Measurements from ENCODE around the gene ZNF280A. TPM values are rescaled to one million over a fixed set of nuclear protein-coding genes. Genes with fewer than 3 reads are reported as not detected.

The ZNF280A gene
- total and polyA plus RNA-seq, 9 of the 15 experiments (the other 6 are each of a cell fraction or from before 2014, with no cell fraction given): 19.0 to 40.8 (median 28.6) TPM

DNA sequence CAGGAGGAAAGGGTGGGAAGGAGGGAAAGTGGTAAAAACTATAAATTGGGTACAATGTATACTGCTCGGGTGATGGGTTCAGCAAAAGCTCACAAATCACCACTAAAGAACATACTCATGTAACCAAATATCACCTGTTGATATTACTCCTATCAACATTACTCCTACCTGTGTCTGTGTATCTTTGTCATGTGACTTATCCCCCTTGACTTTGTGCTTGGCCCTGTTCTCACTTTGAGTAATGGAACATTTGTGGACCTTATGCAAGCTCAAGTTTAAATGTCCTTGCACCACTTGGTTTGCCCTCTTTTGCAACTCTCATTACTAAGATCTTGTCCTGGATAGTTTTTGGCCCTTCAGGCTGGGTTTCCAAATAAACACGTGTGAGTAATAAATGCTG, 50.5 kb downstream of the ZNF280A start:
- H3K9ac ChIP-seq (ENCODE audit: insufficient read depth in 1 of 2, low read depth in 2 of 2, low read length in 2 of 2): no peak overlapping the region
- H3K36me3 ChIP-seq (ENCODE audit: control insufficient read depth, insufficient read depth, low read length): no peaks in the 10 kb centered on the region
- WGBS (ENCODE audit: insufficient coverage, low coverage, missing lambda C conversion rate): 7% methylated on average over 2 of the region's 2 CpGs
- H3K79me2 ChIP-seq (ENCODE audit: control insufficient read depth, insufficient read depth, low read length): no peaks in the 10 kb centered on the region
- H3K9me1 ChIP-seq (ENCODE audit: control insufficient read depth, insufficient read depth, low read length): no peaks in the 10 kb centered on the region
- peaks cover 20 to 26% of the 10 kb centered on the region in 2 experiments for H3K27me3 ChIP-seq (ENCODE audit: control insufficient read depth in 2 of 2, insufficient read depth in 2 of 2, low read length in 2 of 2)
- no peak overlapping the region for H3K4me3 ChIP-seq
- CTCF ChIA-PET (ENCODE audit: low intra/inter-chr PET ratio): interaction anchor here (0.6 to 4.2 kb wide), 4 partner anchors 9 to 153 kb away, joined by 3 to 16 read pairs (median 6); partner anchors contain the start of gene PRAME
- intact Hi-C loops (cut with micrococcal nuclease) (loop anchor here (10.0 kb wide), 1 partner anchor 655 kb away; no protein-coding TSS in a partner anchor), in situ Hi-C loops (cut with MboI) (loop anchor here (10.0 kb wide), 2 partner anchors 415 to 1785 kb away; partner anchors contain the start of gene IGLL5)
- BruUV-seq (replicated peaks): no TSS peak
- FAIRE-seq (no peak), DNase-seq (ENCODE audit: extremely low read depth in 1 of 4, low spot score in 3 of 4) (peak in 1 of 4 experiments; percentile 33), ATAC-seq (no peak)
- no peak overlapping the region for H2AFZ ChIP-seq (ENCODE audit: low read depth, low read length)
- H3K4me2 ChIP-seq (ENCODE audit: insufficient read depth, low read length): no peak overlapping the region
- H4K20me1 ChIP-seq (replicated peaks; ENCODE audit: control insufficient read depth, insufficient read depth, low read length): no peaks in the 10 kb centered on the region
- no peaks in the 10 kb centered on the region for H3K4me1 ChIP-seq (replicated peaks in 1 of 2; ENCODE audit: control insufficient read depth in 2 of 2, insufficient read depth in 2 of 2, low read length in 2 of 2)
- peaks cover 14% of the 10 kb centered on the region for H3K9me3 ChIP-seq (replicated peaks; ENCODE audit: control insufficient read depth, insufficient read depth, low read depth, low read length)
- H3K27ac ChIP-seq (ENCODE audit: extremely low read depth, low read depth, low read length): no peak overlapping the region
- POLR2A ChIA-PET: interaction anchor here (1.2 to 1.6 kb wide), 4 partner anchors 9 to 276 kb away, joined by 3 to 4 read pairs (median 3); no protein-coding TSS in a partner anchor
- TF ChIP-seq CREBBP (IDR thresholded peaks at IDR 0.05; ENCODE audit: low read depth, low read length) (no peak), ZNF3 (CRISPR knock-in tag; IDR thresholded peaks at IDR 0.05) (no peak), ZFPM2 (CRISPR knock-in tag; IDR thresholded peaks at IDR 0.05) (no peak), NFE2 (IDR thresholded peaks at IDR 0.05; ENCODE audit: low read depth) (no peak), POLR3G (IDR thresholded peaks at IDR 0.05; ENCODE audit: extremely low read depth, insufficient read length, insufficient replicate concordance) (no peak), ZNF589 (CRISPR knock-in tag; IDR thresholded peaks at IDR 0.05; ENCODE audit: low read depth) (no peak), IFI16 (CRISPR knock-in tag; IDR thresholded peaks at IDR 0.05) (0 out of 2 replicates have a peak, but pooled peaks have one; percentile 36), KDM2B (CRISPR knock-in tag; IDR thresholded peaks at IDR 0.05) (no peak), LARP7 (IDR thresholded peaks at IDR 0.05) (no peak), JUN (IDR thresholded peaks at IDR 0.05; ENCODE audit: borderline replicate concordance, low read depth, low read length) (no peak), JUN (CRISPR knock-in tag; IDR thresholded peaks at IDR 0.05; ENCODE audit: borderline replicate concordance) (0 out of 2 replicates have a peak, but pooled peaks have one; percentile 20)
- TF ChIP-seq, protein P1, sequence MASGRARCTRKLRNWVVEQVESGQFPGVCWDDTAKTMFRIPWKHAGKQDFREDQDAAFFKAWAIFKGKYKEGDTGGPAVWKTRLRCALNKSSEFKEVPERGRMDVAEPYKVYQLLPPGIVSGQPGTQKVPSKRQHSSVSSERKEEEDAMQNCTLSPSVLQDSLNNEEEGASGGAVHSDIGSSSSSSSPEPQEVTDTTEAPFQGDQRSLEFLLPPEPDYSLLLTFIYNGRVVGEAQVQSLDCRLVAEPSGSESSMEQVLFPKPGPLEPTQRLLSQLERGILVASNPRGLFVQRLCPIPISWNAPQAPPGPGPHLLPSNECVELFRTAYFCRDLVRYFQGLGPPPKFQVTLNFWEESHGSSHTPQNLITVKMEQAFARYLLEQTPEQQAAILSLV (tag; IDR thresholded peaks at IDR 0.05): no peak
- TF ChIP-seq, protein P2, sequence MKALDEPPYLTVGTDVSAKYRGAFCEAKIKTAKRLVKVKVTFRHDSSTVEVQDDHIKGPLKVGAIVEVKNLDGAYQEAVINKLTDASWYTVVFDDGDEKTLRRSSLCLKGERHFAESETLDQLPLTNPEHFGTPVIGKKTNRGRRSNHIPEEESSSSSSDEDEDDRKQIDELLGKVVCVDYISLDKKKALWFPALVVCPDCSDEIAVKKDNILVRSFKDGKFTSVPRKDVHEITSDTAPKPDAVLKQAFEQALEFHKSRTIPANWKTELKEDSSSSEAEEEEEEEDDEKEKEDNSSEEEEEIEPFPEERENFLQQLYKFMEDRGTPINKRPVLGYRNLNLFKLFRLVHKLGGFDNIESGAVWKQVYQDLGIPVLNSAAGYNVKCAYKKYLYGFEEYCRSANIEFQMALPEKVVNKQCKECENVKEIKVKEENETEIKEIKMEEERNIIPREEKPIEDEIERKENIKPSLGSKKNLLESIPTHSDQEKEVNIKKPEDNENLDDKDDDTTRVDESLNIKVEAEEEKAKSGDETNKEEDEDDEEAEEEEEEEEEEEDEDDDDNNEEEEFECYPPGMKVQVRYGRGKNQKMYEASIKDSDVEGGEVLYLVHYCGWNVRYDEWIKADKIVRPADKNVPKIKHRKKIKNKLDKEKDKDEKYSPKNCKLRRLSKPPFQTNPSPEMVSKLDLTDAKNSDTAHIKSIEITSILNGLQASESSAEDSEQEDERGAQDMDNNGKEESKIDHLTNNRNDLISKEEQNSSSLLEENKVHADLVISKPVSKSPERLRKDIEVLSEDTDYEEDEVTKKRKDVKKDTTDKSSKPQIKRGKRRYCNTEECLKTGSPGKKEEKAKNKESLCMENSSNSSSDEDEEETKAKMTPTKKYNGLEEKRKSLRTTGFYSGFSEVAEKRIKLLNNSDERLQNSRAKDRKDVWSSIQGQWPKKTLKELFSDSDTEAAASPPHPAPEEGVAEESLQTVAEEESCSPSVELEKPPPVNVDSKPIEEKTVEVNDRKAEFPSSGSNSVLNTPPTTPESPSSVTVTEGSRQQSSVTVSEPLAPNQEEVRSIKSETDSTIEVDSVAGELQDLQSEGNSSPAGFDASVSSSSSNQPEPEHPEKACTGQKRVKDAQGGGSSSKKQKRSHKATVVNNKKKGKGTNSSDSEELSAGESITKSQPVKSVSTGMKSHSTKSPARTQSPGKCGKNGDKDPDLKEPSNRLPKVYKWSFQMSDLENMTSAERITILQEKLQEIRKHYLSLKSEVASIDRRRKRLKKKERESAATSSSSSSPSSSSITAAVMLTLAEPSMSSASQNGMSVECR (CRISPR knock-in tag; IDR thresholded peaks at IDR 0.05): 0 out of 2 replicates have a peak, but pooled peaks have one; percentile 42
- TF ChIP-seq, protein P3, sequence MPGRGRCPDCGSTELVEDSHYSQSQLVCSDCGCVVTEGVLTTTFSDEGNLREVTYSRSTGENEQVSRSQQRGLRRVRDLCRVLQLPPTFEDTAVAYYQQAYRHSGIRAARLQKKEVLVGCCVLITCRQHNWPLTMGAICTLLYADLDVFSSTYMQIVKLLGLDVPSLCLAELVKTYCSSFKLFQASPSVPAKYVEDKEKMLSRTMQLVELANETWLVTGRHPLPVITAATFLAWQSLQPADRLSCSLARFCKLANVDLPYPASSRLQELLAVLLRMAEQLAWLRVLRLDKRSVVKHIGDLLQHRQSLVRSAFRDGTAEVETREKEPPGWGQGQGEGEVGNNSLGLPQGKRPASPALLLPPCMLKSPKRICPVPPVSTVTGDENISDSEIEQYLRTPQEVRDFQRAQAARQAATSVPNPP (IDR thresholded peaks at IDR 0.05; ENCODE audit: borderline replicate concordance, insufficient read depth, insufficient read length): peak; percentile 54
- TF ChIP-seq, protein P4, sequence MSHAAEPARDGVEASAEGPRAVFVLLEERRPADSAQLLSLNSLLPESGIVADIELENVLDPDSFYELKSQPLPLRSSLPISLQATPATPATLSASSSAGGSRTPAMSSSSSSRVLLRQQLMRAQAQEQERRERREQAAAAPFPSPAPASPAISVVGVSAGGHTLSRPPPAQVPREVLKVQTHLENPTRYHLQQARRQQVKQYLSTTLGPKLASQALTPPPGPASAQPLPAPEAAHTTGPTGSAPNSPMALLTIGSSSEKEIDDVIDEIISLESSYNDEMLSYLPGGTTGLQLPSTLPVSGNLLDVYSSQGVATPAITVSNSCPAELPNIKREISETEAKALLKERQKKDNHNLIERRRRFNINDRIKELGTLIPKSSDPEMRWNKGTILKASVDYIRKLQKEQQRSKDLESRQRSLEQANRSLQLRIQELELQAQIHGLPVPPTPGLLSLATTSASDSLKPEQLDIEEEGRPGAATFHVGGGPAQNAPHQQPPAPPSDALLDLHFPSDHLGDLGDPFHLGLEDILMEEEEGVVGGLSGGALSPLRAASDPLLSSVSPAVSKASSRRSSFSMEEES (CRISPR knock-in tag; IDR thresholded peaks at IDR 0.05): peak; percentile 96

All from K562 (cell line).